ENCODE results near the gene HSPB6.

The HSPB6 gene

DNA sequence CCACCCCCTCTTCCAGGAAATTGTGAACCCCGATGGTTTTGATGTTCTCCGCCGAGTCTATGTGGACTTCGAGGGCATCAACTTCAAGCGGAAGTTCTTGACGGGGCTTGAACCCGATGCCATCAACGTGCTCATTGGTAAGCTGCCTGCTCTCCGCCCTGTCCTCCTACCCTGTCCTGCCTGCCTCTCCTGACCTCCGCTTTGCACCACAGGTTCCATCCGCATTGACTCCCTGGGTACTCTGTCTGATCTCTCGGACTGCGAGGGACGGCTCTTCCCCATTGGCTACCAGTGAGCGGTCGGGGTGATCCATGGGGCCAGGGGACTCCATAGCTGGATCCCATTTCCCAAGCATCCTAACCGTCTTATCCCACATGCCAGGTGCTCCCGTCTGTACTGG, 26.5 kb downstream of the HSPB6 start:
- CTCF ChIA-PET: no interaction called here

DNA sequence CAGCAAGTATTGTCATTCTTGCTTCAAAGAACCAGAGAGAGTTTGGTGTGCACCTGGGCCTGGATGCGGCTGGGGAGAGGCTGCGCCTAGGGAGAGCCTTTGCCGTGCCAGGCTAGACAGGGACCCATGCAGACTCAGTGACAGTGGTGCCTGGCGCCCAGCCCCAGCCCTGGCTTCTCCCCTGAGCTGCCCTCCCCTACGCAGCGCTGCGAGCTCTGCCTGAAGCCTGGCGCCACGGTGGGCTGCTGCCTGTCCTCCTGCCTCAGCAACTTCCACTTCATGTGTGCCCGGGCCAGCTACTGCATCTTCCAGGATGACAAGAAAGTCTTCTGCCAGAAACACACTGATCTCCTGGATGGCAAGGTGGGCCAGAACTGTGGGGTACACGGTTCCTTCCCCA, 27.1 kb downstream of the HSPB6 start:
- ChIA-PET CTCF (no interaction called here), POLR2A (interaction anchor here (0.7 to 1.5 kb wide), 2 partner anchors 10 to 11 kb away, joined by 3 to 6 read pairs; no protein-coding TSS in a partner anchor)
- TF ChIP-seq, protein P1, sequence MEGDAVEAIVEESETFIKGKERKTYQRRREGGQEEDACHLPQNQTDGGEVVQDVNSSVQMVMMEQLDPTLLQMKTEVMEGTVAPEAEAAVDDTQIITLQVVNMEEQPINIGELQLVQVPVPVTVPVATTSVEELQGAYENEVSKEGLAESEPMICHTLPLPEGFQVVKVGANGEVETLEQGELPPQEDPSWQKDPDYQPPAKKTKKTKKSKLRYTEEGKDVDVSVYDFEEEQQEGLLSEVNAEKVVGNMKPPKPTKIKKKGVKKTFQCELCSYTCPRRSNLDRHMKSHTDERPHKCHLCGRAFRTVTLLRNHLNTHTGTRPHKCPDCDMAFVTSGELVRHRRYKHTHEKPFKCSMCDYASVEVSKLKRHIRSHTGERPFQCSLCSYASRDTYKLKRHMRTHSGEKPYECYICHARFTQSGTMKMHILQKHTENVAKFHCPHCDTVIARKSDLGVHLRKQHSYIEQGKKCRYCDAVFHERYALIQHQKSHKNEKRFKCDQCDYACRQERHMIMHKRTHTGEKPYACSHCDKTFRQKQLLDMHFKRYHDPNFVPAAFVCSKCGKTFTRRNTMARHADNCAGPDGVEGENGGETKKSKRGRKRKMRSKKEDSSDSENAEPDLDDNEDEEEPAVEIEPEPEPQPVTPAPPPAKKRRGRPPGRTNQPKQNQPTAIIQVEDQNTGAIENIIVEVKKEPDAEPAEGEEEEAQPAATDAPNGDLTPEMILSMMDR (IDR thresholded peaks at IDR 0.05; ENCODE audit: insufficient read depth, low read length, missing control alignments): no peak
- DNase-seq (ENCODE audit: low read depth, low spot score): no peak
- no peak overlapping the region for H3K4me3 ChIP-seq (ENCODE audit: low read depth, low read length)

More for the DNA sequence above, 26.5 kb downstream of the HSPB6 start:
- DNase-seq (ENCODE audit: low read depth, low spot score): no peak
- TF ChIP-seq, protein P1 (IDR thresholded peaks at IDR 0.05; ENCODE audit: insufficient read depth, low read length, missing control alignments): no peak
- H3K4me3 ChIP-seq (ENCODE audit: low read depth, low read length): no peak overlapping the region
- POLR2A ChIA-PET: interaction anchor here (0.6 to 1.5 kb wide), 3 partner anchors 10 to 15 kb away, joined by 3 read pairs; partner anchors contain the start of gene PSENEN

DNA sequence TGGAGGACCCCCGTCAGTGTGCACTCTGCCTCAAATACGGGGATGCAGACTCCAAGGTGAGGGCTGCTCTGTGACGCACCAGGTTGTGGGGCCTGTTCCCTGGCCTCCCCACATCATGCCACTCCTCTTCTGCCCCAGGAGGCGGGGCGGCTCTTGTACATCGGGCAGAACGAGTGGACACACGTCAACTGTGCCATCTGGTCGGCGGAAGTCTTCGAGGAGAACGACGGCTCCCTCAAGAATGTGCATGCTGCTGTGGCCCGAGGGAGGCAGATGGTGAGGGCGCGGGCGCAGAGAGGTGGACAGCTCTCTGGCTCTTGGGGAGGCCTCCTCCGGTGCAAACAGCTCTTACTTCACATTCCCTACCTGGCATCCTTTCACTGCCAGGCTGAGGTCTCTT, 27.8 kb downstream of the HSPB6 start:
- H3K4me3 ChIP-seq (ENCODE audit: low read depth, low read length): no peak overlapping the region
- no peak for DNase-seq (ENCODE audit: low read depth, low spot score)
- POLR2A ChIA-PET: interaction anchor here (1.3 to 1.5 kb wide), 2 partner anchors 11 to 16 kb away, joined by 3 to 6 read pairs; partner anchors contain the start of genes PSENEN and U2AF1L4
- CTCF ChIA-PET: no interaction called here
- TF ChIP-seq, protein P1 (IDR thresholded peaks at IDR 0.05; ENCODE audit: insufficient read depth, low read length, missing control alignments): no peak

DNA sequence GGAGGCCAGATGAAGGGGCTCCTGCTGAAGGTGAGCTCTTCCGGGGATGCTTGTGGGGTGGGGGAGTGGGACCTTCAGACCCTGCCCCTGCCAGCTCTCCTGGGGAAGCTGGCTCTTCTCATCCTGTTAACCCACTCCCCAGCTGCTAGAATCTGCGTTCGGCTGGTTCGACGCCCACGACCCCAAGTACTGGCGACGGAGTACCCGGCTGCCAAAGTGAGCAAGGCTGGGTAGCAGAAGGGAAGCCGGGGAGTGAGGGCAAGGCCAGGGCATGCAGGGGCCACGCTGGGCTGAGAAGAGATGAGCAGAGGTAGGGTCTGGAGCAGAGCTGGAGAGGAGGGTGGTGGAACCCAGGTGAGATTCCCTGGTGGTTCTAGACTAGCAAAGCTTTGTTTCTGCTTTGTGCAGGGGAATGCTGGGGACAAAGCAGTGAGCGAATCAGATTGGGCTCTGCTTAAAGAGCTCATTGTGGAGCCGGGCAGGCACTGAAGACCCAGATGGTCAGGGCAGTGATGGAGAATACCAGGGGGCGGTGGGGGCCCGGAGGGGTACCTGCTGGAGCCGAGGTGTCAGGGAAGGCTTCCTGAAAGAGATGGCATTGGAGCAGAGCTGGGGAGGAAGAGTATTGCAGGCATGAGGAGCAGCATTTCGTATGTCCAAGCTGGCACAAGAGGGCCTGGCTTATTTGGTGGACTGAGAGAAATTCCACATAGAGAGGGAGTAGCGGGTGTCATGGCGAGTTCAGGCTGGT, 28.7 kb downstream of the HSPB6 start:
- CTCF ChIA-PET: interaction anchor here (1.3 to 1.7 kb wide), 3 partner anchors 9 to 12 kb away, joined by 3 to 5 read pairs (median 4); no protein-coding TSS in a partner anchor
- TF ChIP-seq, protein P1 (IDR thresholded peaks at IDR 0.05; ENCODE audit: insufficient read depth, low read length, missing control alignments): no peak
- POLR2A ChIA-PET: interaction anchor here (1.3 to 1.5 kb wide), 2 partner anchors 12 to 17 kb away, joined by 3 to 6 read pairs; partner anchors contain the start of genes PSENEN and U2AF1L4
- no peak for DNase-seq (ENCODE audit: low read depth, low spot score)
- H3K4me3 ChIP-seq (ENCODE audit: low read depth, low read length): no peak overlapping the region

DNA sequence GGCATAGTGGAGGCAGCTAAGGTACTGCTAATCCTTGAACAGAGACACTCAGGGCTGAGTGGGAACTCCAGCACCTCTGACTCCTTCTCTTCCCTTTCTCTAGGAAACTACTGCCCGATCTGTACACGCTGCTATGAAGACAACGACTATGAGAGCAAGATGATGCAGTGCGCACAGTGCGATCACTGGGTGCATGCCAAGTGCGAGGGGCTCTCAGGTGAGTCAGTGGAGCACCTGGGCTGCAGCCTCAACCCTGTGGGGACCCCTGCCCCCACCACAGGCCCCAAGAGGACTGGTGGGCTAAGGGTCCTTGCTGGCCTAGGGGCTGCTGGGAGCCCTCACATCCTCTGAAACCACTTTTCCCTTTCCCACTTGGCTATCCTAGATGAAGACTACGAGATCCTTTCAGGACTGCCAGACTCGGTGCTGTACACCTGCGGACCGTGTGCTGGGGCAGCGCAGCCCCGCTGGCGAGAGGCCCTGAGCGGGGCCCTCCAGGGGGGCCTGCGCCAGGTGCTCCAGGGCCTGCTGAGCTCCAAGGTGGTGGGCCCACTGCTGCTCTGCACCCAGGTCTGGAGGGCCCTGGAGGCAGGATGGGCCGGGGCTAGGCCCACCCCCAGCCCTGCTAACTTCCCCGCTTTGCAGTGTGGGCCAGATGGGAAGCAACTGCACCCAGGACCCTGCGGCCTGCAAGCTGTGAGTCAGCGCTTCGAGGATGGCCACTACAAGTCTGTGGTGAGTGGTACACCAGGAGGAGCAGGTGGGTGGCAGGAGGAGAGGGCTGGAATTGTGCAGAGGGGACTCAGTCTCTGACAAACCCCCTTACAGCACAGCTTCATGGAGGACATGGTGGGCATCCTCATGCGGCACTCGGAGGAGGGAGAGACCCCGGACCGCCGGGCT, 29.5 kb downstream of the HSPB6 start:
- DNase-seq (ENCODE audit: low read depth, low spot score): no peak
- H3K4me3 ChIP-seq (ENCODE audit: low read depth, low read length): no peak overlapping the region
- POLR2A ChIA-PET: interaction anchor here (1.3 kb wide), 1 partner anchor 18 kb away, joined by 3 read pairs; the partner anchor contains the start of genes PSENEN and U2AF1L4
- CTCF ChIA-PET: interaction anchor here (1.0 to 1.7 kb wide), 4 partner anchors 9 to 34 kb away, joined by 3 to 5 read pairs (median 4); no protein-coding TSS in a partner anchor
- TF ChIP-seq, protein P1 (IDR thresholded peaks at IDR 0.05; ENCODE audit: insufficient read depth, low read length, missing control alignments): no peak

All from AG04449 (cell line).